Tibial nerve (tissue), 4 donors: ENCODE data around the gene STK17A. TPM values are rescaled to one million over a fixed set of nuclear protein-coding genes. Genes with fewer than 3 reads are reported as not detected.
A peak's percentile ranks its signal among the peaks of the same experiment; 100 is the strongest.

Experiments used
- DNase-seq, 2 donors: peaks; one replicate each; pipeline ENCODE4 v3.0.0-alpha.2; 2019; ENCODE audit warnings: low spot score in 2 of 2
- H3K27ac ChIP-seq, 4 donors: fragments of 200-600 bp; sonication (generic) in 3 of 4; one replicate each; pipeline ENCODE4 v1.5.1; 2017 to 2019; ENCODE audit warnings: mild to moderate bottlenecking in 1 of 4
- H3K27me3 ChIP-seq, 2 donors: fragments of 200-600 bp; sonication (generic) in 1 of 2; one replicate each; pipeline versions ENCODE4 v1.5.1 to v1.6.0; 2017 to 2019
- H3K36me3 ChIP-seq, 3 donors: fragments of 200-600 bp; sonication (generic); one replicate each; pipeline ENCODE4 v1.5.1; 2018 to 2019
- H3K4me1 ChIP-seq, 4 donors: fragments of 200-600 bp; sonication (generic) in 3 of 4; one replicate each; pipeline ENCODE4 v1.5.1; 2017 to 2019
- H3K4me3 ChIP-seq, 4 donors: fragments of 200-600 bp; sonication (generic) in 3 of 4; one replicate each; pipeline ENCODE4 v1.5.1; 2017 to 2019; ENCODE audit warnings: mild to moderate bottlenecking in 1 of 4, moderate library complexity in 1 of 4
- H3K9me3 ChIP-seq, 4 donors: fragments of 200-600 bp; sonication (generic) in 3 of 4; one replicate each; pipeline ENCODE4 v1.5.1; 2017 to 2019
- EP300 ChIP-seq, 2 donors: sonication (generic); formaldehyde crosslinking; IDR thresholded peaks; one replicate each; pipeline ENCODE4 v1.6.1; 2017; ENCODE audit warnings: antibody characterized with exemption in 2 of 2, mild to moderate bottlenecking in 1 of 2
- POLR2A ChIP-seq, 2 donors: fragments of 450-650 bp; IDR thresholded peaks; one replicate each; pipeline ENCODE4 v1.6.1; 2017; ENCODE audit warnings: antibody characterized with exemption in 2 of 2, mild to moderate bottlenecking in 2 of 2, moderate library complexity in 2 of 2
- WGBS, 2 donors: methylation state at CpG; one replicate each; pipeline ENCODE4 v1.1.5; 2018; 5-methylcytosine and 5-hydroxymethylcytosine counted together
- total RNA-seq, 4 donors: library from RNA; depleted of rRNA; stranded (reverse); fragments of >200 nt; gene quantifications; one replicate each; pipeline ENCODE4 v1.1.0, GENCODE V29; 2016
- TF ChIP-seq, protein P1 (sequence below), 5 experiments: fragments of 200-600 bp in 3 of 5; fragments of 450-650 bp in 2 of 5; sonication (generic) in 3 of 5; IDR thresholded peaks; one replicate each; pipeline ENCODE4 v1.5.1; 2016 to 2019; ENCODE audit warnings: antibody characterized with exemption in 5 of 5, mild to moderate bottlenecking in 3 of 5, moderate library complexity in 2 of 5

Gene STK17A
- total RNA-seq, 4 donors from 2014 or later, result 9.0 to 23.6 (median 13.5) TPM

- 92 to 94% methylated on average over 3 of the region's 3 CpGs for WGBS, 2 donors
- no peak overlapping the region for H3K27ac ChIP-seq
- TF ChIP-seq, protein P1, sequence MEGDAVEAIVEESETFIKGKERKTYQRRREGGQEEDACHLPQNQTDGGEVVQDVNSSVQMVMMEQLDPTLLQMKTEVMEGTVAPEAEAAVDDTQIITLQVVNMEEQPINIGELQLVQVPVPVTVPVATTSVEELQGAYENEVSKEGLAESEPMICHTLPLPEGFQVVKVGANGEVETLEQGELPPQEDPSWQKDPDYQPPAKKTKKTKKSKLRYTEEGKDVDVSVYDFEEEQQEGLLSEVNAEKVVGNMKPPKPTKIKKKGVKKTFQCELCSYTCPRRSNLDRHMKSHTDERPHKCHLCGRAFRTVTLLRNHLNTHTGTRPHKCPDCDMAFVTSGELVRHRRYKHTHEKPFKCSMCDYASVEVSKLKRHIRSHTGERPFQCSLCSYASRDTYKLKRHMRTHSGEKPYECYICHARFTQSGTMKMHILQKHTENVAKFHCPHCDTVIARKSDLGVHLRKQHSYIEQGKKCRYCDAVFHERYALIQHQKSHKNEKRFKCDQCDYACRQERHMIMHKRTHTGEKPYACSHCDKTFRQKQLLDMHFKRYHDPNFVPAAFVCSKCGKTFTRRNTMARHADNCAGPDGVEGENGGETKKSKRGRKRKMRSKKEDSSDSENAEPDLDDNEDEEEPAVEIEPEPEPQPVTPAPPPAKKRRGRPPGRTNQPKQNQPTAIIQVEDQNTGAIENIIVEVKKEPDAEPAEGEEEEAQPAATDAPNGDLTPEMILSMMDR (IDR thresholded peaks at IDR 0.05), result no peak
- no peak for TF ChIP-seq POLR2A (IDR thresholded peaks at IDR 0.05)
- TF ChIP-seq EP300 (IDR thresholded peaks at IDR 0.05), result no peak
- no peak overlapping the region for H3K4me3 ChIP-seq
- DNase-seq, result no peak
- H3K36me3 ChIP-seq, result peaks cover 0 to 19% (median 3%) of the 10 kb centered on the region in 3 donors
- H3K4me1 ChIP-seq, result peaks cover 0 to 22% (median 7%) of the 10 kb centered on the region in 4 donors
- no peaks in the 10 kb centered on the region for H3K27me3 ChIP-seq
- no peaks in the 10 kb centered on the region for H3K9me3 ChIP-seq
These were observed 17.1 kb downstream of the STK17A start for GRCh38 chr7:43600056-43600455.

GRCh38 chr7:43602256-43602655 lies 19.3 kb downstream of the STK17A start:
- TF ChIP-seq POLR2A (IDR thresholded peaks at IDR 0.05) (no peak), EP300 (IDR thresholded peaks at IDR 0.05) (no peak)
- TF ChIP-seq, protein P1 (IDR thresholded peaks at IDR 0.05), result no peak
- H3K27ac ChIP-seq, result no peak overlapping the region
- peaks cover 0 to 19% (median 3%) of the 10 kb centered on the region in 3 donors for H3K36me3 ChIP-seq
- H3K4me1 ChIP-seq, result peaks cover 0 to 6% (median 2%) of the 10 kb centered on the region in 4 donors
- no peak overlapping the region for H3K4me3 ChIP-seq
- no peaks in the 10 kb centered on the region for H3K9me3 ChIP-seq
- no peaks in the 10 kb centered on the region for H3K27me3 ChIP-seq
- no peak for DNase-seq
- 64% methylated on average over 1 of the region's 1 CpG for WGBS, 2 donors

GRCh38 chr7:43604251-43604650 lies 21.3 kb downstream of the STK17A start:
- H3K36me3 ChIP-seq, result peaks cover 0 to 14% (median 3%) of the 10 kb centered on the region in 3 donors
- 95 to 100% methylated on average over 1 of the region's 1 CpG for WGBS, 2 donors
- TF ChIP-seq EP300 (IDR thresholded peaks at IDR 0.05) (no peak), POLR2A (IDR thresholded peaks at IDR 0.05) (no peak)
- TF ChIP-seq, protein P1 (IDR thresholded peaks at IDR 0.05), result no peak
- H3K4me3 ChIP-seq, result no peak overlapping the region
- no peaks in the 10 kb centered on the region for H3K27me3 ChIP-seq
- DNase-seq, result no peak
- H3K9me3 ChIP-seq, result no peaks in the 10 kb centered on the region
- no peak overlapping the region for H3K27ac ChIP-seq
- H3K4me1 ChIP-seq, result peaks cover 0 to 6% (median 2%) of the 10 kb centered on the region in 4 donors

DNA sequence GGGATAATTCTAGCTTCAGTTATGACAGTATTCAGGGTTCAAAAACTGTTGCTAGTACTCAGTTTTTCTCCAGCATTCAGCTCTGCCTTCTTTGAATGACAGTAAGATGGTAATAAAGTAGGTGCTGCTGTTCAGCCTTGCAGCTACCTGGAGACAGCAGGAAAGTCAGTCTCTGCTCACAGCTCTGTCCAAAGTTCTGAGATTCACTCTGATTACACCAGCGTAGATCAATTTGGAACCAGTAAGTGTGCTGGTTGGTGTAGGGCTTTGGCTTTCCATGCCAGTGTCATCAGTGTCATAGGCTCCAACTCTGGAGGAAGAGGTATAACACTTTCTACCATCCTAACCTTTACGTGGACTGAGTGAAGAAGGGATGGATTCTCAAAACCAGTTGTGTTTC lies 26.2 kb downstream of the STK17A start:
- H3K4me3 ChIP-seq, result no peak overlapping the region
- H3K27me3 ChIP-seq, result no peaks in the 10 kb centered on the region
- H3K27ac ChIP-seq, result no peak overlapping the region
- H3K4me1 ChIP-seq, result peaks cover 0 to 28% (median 23%) of the 10 kb centered on the region in 4 donors
- H3K36me3 ChIP-seq, result peaks cover 0 to 23% (median 0%) of the 10 kb centered on the region in 3 donors
- no peak for TF ChIP-seq POLR2A (IDR thresholded peaks at IDR 0.05)
- TF ChIP-seq EP300 (IDR thresholded peaks at IDR 0.05), result no peak
- TF ChIP-seq, protein P1 (IDR thresholded peaks at IDR 0.05), result no peak
- DNase-seq, result no peak
- H3K9me3 ChIP-seq, result no peaks in the 10 kb centered on the region
- WGBS, 2 donors, result 97 to 98% methylated on average over 2 of the region's 2 CpGs

GRCh38 chr7:43612128-43612527 lies 29.2 kb downstream of the STK17A start:
- H3K27me3 ChIP-seq, result no peaks in the 10 kb centered on the region
- no peak for TF ChIP-seq POLR2A (IDR thresholded peaks at IDR 0.05)
- TF ChIP-seq, protein P1 (IDR thresholded peaks at IDR 0.05), result no peak
- no peak for TF ChIP-seq EP300 (IDR thresholded peaks at IDR 0.05)
- H3K4me1 ChIP-seq, result peaks cover 0 to 28% (median 20%) of the 10 kb centered on the region in 4 donors
- no peaks in the 10 kb centered on the region for H3K9me3 ChIP-seq
- peaks cover 0 to 32% (median 0%) of the 10 kb centered on the region in 3 donors for H3K36me3 ChIP-seq
- H3K27ac ChIP-seq, result peak overlapping the region in 2 of 4 donors; percentile 55 to 58
- DNase-seq, result no peak
- H3K4me3 ChIP-seq, result no peak overlapping the region
- WGBS, 2 donors, result 54 to 55% methylated on average over 5 of the region's 5 CpGs
